Mammary epithelial cell (primary cell): ENCODE results near the gene FAM186B.

ENCODE experiments used
- EZH2 ChIP-seq: IDR thresholded peaks from 2 replicates; pipeline ENCODE4 v1.6.1; 2012; ENCODE audit warnings: low read length, inconsistent platforms, borderline replicate concordance
- TF ChIP-seq, protein P1 (sequence below), 2 donors: IDR thresholded peaks in 1 of 2; conservative IDR thresholded peaks in 1 of 2; 2 replicates each; pipeline ENCODE4 v1.5.1; 2011 to 2012; ENCODE audit warnings: inconsistent platforms in 2 of 2, low read length in 2 of 2, mild to moderate bottlenecking in 2 of 2, control low read depth in 1 of 2, low read depth in 1 of 2; ENCODE audit not compliant: insufficient read depth in 1 of 2; ENCODE audit errors: extremely low read depth in 1 of 2

DNA sequence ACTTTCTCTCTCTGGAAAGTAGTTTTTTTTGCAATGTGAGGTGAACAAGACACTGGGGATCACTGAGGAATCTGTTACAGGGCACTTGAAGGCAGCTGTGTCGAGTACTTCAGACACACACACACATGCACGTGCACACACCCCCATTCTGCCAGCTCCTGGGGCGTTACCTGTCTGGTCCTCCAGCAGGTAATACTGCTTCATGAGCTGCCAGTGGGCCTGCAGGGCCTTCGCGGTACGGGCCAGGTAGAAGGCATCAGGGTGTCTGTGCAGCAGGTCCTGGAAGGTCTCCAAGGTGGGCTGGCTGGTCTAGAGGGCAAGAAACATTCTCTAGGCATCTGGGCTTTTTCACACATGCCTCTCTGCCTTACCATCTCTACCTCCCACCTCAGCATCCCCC lies 42.6 kb downstream of the FAM186B start:
- TF ChIP-seq, protein P1, sequence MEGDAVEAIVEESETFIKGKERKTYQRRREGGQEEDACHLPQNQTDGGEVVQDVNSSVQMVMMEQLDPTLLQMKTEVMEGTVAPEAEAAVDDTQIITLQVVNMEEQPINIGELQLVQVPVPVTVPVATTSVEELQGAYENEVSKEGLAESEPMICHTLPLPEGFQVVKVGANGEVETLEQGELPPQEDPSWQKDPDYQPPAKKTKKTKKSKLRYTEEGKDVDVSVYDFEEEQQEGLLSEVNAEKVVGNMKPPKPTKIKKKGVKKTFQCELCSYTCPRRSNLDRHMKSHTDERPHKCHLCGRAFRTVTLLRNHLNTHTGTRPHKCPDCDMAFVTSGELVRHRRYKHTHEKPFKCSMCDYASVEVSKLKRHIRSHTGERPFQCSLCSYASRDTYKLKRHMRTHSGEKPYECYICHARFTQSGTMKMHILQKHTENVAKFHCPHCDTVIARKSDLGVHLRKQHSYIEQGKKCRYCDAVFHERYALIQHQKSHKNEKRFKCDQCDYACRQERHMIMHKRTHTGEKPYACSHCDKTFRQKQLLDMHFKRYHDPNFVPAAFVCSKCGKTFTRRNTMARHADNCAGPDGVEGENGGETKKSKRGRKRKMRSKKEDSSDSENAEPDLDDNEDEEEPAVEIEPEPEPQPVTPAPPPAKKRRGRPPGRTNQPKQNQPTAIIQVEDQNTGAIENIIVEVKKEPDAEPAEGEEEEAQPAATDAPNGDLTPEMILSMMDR (conservative IDR thresholded peaks at IDR 0.05 in 1 of 2, IDR thresholded peaks at IDR 0.05 in 1 of 2; ENCODE audit: extremely low read depth in 1 of 2, insufficient read depth in 1 of 2, low read depth in 1 of 2, low read length in 2 of 2): no peak
- no peak for TF ChIP-seq EZH2
